ENCODE results near the gene TMEM60.

Gene TMEM60, protein sequence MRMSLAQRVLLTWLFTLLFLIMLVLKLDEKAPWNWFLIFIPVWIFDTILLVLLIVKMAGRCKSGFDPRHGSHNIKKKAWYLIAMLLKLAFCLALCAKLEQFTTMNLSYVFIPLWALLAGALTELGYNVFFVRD

DNA sequence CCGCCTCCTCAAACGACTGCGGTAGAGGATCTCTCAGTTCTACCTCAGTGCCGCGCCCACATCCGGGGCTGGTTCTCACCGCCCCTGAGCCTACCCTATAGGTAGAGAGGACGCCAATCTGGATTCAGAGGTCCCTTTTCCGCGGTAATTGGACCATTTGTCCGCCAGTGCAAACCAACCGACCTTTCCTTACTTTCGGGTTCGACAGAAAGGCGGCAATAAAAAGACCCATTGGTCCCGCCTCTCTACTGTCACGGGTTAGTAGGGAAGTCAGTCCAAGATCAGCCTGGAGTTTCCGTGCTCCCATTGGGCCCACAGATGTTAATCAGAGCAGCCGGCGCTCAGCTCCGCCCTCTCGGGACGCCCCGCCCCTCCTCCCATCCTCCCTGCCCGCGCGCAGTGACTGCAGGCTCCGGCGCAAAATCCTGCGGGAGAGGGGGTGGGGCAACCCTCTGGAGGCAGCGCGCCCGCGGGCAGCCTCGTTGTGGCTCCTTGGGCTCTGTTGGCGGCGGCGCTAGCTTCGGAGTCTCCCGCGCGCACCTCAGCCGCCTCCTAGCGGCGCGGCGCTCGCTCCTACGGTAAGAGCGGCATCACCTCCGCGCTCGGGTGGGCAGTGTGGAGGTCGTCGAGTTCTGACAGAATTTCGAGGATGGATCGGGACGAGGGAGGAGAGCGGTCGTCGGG, at the start of gene TMEM60, which contains the start of gene PHTF2:
Gene TMEM60 (minus strand): TSS at position 41 of the 684 bp plus-strand sequence. CDS start 4,061 bp downstream, outside the sequence.
Gene PHTF2 (plus strand): TSS at position 380 of the 684 bp plus-strand sequence.
- peak within 1 kb of the TSS; percentile 86 for H3K27ac ChIP-seq

DNA sequence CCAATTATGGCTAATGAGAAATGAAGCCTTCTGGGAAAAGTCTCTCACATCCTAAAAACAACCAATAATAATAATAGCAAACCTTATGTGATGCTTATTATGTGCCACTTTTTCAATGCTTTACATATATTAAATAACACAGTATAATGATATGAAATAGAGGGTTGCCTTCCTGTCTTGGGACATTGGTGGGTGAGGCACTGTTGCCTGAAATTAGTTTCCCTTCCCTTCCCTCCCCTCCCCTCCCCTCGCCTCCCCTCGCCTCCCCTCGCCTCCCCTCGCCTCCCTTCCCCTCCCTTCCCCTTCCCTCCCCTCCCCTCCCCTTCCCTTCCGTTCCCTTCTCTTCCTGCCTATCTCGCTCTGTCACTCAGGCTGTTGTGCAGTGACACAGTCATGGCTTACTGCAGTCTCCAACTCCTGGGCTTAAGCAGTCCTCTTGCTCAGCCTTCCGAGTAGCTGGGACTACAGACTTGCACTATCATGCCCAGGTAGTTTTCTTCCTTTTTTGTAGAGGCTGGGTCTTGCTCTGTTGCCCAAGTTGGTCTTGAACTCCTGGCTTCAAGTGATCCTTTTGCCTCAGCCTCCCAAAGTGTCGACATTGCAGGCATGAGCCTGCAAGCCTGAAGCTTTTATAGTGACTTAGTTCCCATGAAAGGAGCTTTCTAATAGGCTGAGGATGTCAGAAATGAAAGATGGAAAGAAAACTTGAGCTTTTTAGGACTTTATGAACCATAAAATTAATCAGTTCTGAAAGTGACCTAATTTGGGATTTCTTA, 48.3 kb upstream of the TMEM60 start:
- no peak for TF ChIP-seq ZFX (IDR thresholded peaks at IDR 0.05; ENCODE audit: borderline replicate concordance)
- TF ChIP-seq, protein P1, sequence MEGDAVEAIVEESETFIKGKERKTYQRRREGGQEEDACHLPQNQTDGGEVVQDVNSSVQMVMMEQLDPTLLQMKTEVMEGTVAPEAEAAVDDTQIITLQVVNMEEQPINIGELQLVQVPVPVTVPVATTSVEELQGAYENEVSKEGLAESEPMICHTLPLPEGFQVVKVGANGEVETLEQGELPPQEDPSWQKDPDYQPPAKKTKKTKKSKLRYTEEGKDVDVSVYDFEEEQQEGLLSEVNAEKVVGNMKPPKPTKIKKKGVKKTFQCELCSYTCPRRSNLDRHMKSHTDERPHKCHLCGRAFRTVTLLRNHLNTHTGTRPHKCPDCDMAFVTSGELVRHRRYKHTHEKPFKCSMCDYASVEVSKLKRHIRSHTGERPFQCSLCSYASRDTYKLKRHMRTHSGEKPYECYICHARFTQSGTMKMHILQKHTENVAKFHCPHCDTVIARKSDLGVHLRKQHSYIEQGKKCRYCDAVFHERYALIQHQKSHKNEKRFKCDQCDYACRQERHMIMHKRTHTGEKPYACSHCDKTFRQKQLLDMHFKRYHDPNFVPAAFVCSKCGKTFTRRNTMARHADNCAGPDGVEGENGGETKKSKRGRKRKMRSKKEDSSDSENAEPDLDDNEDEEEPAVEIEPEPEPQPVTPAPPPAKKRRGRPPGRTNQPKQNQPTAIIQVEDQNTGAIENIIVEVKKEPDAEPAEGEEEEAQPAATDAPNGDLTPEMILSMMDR (IDR thresholded peaks at IDR 0.05), result no peak
- no peak overlapping the region for H3K27ac ChIP-seq

More for the DNA sequence above, at the start of gene TMEM60, which contains the start of gene PHTF2:
- TF ChIP-seq, protein P1 (IDR thresholded peaks at IDR 0.05), result peak; percentile 83
- TF ChIP-seq ZFX (IDR thresholded peaks at IDR 0.05; ENCODE audit: borderline replicate concordance), result no peak

DNA sequence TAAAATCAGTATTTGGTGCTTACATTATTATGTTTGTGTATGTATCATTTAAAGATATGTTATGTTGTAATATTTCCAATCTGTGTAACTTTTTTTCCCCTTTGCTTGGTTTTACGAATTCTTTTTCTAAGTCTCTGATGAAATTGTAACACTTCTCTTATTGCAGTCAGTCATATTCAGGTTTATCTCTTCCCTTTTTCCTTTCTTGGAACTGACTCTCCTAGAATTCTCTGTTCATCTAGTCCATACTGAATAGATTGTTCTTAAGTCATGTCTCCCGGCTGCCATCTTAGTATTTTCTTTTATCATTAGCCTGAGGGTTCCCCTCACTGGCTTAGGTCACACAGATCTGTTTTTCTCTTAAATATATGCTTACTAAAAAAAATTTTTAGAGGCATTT, 45.0 kb upstream of the TMEM60 start:
- H3K27ac ChIP-seq, result no peak overlapping the region
- TF ChIP-seq, protein P1 (IDR thresholded peaks at IDR 0.05), result no peak
- TF ChIP-seq ZFX (IDR thresholded peaks at IDR 0.05; ENCODE audit: borderline replicate concordance), result no peak

DNA sequence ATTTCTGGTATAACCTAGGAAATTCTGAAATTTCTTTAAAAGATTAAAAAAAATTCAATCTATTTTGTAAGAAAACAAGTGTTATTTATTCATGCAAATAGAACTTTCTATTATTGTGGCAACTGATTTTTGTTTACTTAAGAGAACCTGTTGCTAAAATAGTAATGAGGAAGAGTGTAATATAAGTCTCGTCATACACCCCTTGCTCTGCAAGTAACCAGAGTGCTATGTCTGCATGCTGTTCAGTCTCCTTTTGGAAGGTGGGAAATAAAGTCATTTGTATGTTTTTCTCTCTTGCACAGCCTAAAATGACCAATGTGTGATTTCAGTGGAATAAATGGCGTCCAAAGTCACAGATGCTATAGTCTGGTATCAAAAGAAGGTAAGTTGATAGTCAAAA, 41.7 kb upstream of the TMEM60 start:
- H3K27ac ChIP-seq, result no peak overlapping the region
- TF ChIP-seq, protein P1 (IDR thresholded peaks at IDR 0.05), result no peak
- TF ChIP-seq ZFX (IDR thresholded peaks at IDR 0.05; ENCODE audit: borderline replicate concordance), result no peak

DNA sequence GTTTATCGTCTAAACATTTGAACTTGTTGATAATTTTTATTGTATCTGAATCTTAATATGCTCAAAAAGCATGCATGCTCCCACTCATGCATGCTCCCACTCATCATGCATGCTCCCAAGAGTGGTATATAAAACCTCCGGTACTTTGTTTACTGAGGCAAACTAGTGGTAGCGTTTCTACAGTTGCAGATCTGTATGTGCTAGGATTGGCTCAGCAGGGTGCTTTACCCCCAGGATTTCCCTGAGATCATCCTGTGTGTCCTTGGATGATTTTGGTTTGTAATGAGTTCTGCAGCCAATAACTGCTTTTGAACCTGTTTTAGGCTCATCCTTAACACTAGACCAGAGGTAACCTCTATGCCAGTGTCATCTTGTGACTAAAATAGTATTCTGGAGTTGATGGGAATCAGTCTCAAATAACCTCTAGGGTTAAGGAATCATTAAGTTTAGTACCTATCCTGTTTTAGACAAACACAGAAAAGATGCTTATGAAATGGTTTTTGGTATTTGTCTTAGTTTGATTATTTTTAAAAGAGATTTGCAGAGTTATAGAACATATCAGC, 40.8 kb upstream of the TMEM60 start:
- H3K27ac ChIP-seq, result no peak overlapping the region
- TF ChIP-seq, protein P1 (IDR thresholded peaks at IDR 0.05), result no peak
- TF ChIP-seq ZFX (IDR thresholded peaks at IDR 0.05; ENCODE audit: borderline replicate concordance), result no peak

DNA sequence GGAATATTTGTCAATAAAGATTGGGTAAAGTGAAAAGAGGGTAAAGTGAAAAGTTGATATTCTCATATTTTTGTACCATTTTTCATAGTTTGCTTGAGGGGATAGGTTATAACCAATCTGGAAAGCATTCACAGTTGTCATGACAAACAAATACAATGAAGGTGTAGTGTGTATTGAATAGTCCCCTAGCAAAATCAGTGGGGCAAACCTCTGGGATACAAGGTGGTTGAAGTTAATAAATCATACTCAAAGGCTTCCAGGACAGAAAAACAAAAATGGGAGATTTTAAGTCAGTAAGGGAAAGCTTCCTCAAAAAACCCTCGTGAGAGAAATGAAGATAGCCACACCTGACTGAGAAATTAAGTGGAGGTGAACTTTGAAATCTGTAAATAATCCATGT, 39.7 kb upstream of the TMEM60 start:
- H3K27ac ChIP-seq, result no peak overlapping the region
- TF ChIP-seq, protein P1 (IDR thresholded peaks at IDR 0.05), result no peak
- TF ChIP-seq ZFX (IDR thresholded peaks at IDR 0.05; ENCODE audit: borderline replicate concordance), result no peak
